GM23338 (cell line): ENCODE results near the gene LIFR. TPM values are rescaled to one million over a fixed set of nuclear protein-coding genes. Genes with fewer than 3 reads are reported as not detected.

Source experiments
- ATAC-seq: fragments of 200-7000 bp; cut with Tn5 transposase; 3 replicates; pipeline ENCODE4 v1.9.1; 2020
- DNase-seq: peaks from one replicate; pipeline ENCODE4 v3.0.0-alpha.2; 2015; ENCODE audit warnings: low spot score
- H2AFZ ChIP-seq: fragments of 200-600 bp; sonication (generic); 2 replicates; pipeline ENCODE4 v1.8.0; 2016; ENCODE audit warnings: antibody characterized with exemption, mild to moderate bottlenecking, moderate library complexity
- H3F3A ChIP-seq: fragments of 200-600 bp; sonication (generic); replicated peaks from 2 replicates; pipeline ENCODE4 v1.8.0; 2017; ENCODE audit warnings: antibody characterized with exemption, mixed run types, low read depth
- H3K27ac ChIP-seq: fragments of 200-600 bp; sonication (generic); 2 replicates; pipeline ENCODE4 v1.6.1; 2016; ENCODE audit warnings: low read depth
- H3K27me3 ChIP-seq: fragments of 200-600 bp; sonication (generic); 2 replicates; pipeline ENCODE4 v1.8.0; 2016; ENCODE audit warnings: mild to moderate bottlenecking, mixed run types, moderate library complexity; ENCODE audit not compliant: insufficient read depth
- H3K36me3 ChIP-seq: fragments of 200-600 bp; sonication (generic); 2 replicates; pipeline ENCODE4 v1.8.0; 2016; ENCODE audit warnings: mild to moderate bottlenecking; ENCODE audit not compliant: insufficient read depth
- H3K4me1 ChIP-seq: fragments of 200-600 bp; sonication (generic); 2 replicates; pipeline ENCODE4 v1.8.0; 2016; ENCODE audit warnings: mild to moderate bottlenecking, moderate library complexity; ENCODE audit not compliant: insufficient read depth
- H3K4me2 ChIP-seq: fragments of 200-600 bp; sonication (generic); 2 replicates; pipeline ENCODE4 v1.7.1; 2017; ENCODE audit warnings: mixed run types
- H3K4me3 ChIP-seq: fragments of 200-600 bp; sonication (generic); 2 replicates; pipeline ENCODE4 v1.6.1; 2016; ENCODE audit warnings: mixed run types
- H3K79me2 ChIP-seq: fragments of 200-600 bp; sonication (generic); replicated peaks from 2 replicates; pipeline ENCODE4 v1.8.0; 2017; ENCODE audit warnings: mild to moderate bottlenecking; ENCODE audit not compliant: insufficient read depth
- H3K9me2 ChIP-seq: fragments of 200-600 bp; sonication (generic); 2 replicates; pipeline ENCODE4 v1.8.0; 2017; ENCODE audit not compliant: insufficient read depth
- H4K20me1 ChIP-seq: fragments of 200-600 bp; sonication (generic); replicated peaks from 2 replicates; pipeline ENCODE4 v1.8.0; 2017; ENCODE audit warnings: mild to moderate bottlenecking; ENCODE audit not compliant: insufficient read depth
- H3K27ac Mint-ChIP-seq: 2 replicates; pipeline ENCODE4 v1.8.0; 2020; ENCODE audit warnings: inconsistent platforms, mild to moderate bottlenecking, moderate library complexity, mixed read lengths
- H3K27me3 Mint-ChIP-seq: 3 replicates; pipeline ENCODE4 v1.8.0; 2022; ENCODE audit warnings: low read depth, mild to moderate bottlenecking, moderate library complexity, mixed read lengths, inconsistent platforms; ENCODE audit not compliant: insufficient read depth, poor library complexity
- H3K36me3 Mint-ChIP-seq: 3 replicates; pipeline ENCODE4 v1.8.0; 2021; ENCODE audit warnings: low read depth, mild to moderate bottlenecking, inconsistent platforms, moderate library complexity, mixed read lengths
- H3K4me1 Mint-ChIP-seq: 3 replicates; pipeline ENCODE4 v1.8.0; 2020; ENCODE audit warnings: mild to moderate bottlenecking, inconsistent platforms, mixed read lengths
- H3K4me3 Mint-ChIP-seq: 3 replicates; pipeline ENCODE4 v1.8.0; 2021; ENCODE audit warnings: moderate library complexity, mild to moderate bottlenecking, inconsistent platforms, mixed read lengths
- H3K9me3 Mint-ChIP-seq: 3 replicates; pipeline ENCODE4 v1.8.0; 2020; ENCODE audit warnings: moderate library complexity, mild to moderate bottlenecking, inconsistent platforms, mixed read lengths
- CREB1 ChIP-seq: fragments of 250-450 bp; sonication (Bioruptor Pico); IDR thresholded peaks from 2 replicates; pipeline ENCODE4 v1.5.0; 2020; ENCODE audit warnings: low read depth, mild to moderate bottlenecking, moderate library complexity
- CTCF ChIP-seq, 2 experiments: fragments of 200-600 bp in 1 of 2; sonication (generic) in 1 of 2; conservative IDR thresholded peaks; 2 replicates each; pipeline versions ENCODE4 v1.5.1 to v1.6.1; 2016 to 2017; ENCODE audit warnings: antibody characterized with exemption in 2 of 2, low read depth in 2 of 2, mild to moderate bottlenecking in 2 of 2, moderate library complexity in 1 of 2
- ETS1 ChIP-seq: IDR thresholded peaks from 2 replicates; pipeline ENCODE4 v1.6.1; 2016; ENCODE audit warnings: antibody characterized with exemption
- EZH2 ChIP-seq: fragments of 200-600 bp; sonication (generic); IDR thresholded peaks from one replicate; pipeline ENCODE4 v1.8.0; 2017; ENCODE audit warnings: antibody characterized with exemption, mild to moderate bottlenecking, low read depth; ENCODE audit not compliant: unreplicated experiment
- JUNB ChIP-seq: IDR thresholded peaks from one replicate; pipeline ENCODE4 v1.6.1; 2016; ENCODE audit warnings: antibody characterized with exemption; ENCODE audit not compliant: unreplicated experiment
- NANOG ChIP-seq: IDR thresholded peaks from 2 replicates; pipeline ENCODE4 v1.6.1; 2016; ENCODE audit warnings: antibody characterized with exemption, borderline replicate concordance
- POLR2AphosphoS5 ChIP-seq: IDR thresholded peaks from 2 replicates; pipeline ENCODE4 v1.6.1; 2016; ENCODE audit warnings: antibody characterized with exemption, low read depth
- STAT1 ChIP-seq: IDR thresholded peaks from one replicate; pipeline ENCODE4 v1.6.1; 2016; ENCODE audit warnings: antibody characterized with exemption; ENCODE audit not compliant: unreplicated experiment
- ZNF114 ChIP-seq: fragments of 250-450 bp; sonication (Bioruptor Pico); IDR thresholded peaks from 2 replicates; pipeline ENCODE4 v1.5.0; 2020; ENCODE audit warnings: mild to moderate bottlenecking, moderate library complexity
- ZNF331 ChIP-seq: fragments of 250-450 bp; sonication (Bioruptor Pico); IDR thresholded peaks from 2 replicates; pipeline ENCODE4 v1.5.0; 2020; ENCODE audit warnings: low read depth, mild to moderate bottlenecking, moderate library complexity
- ZNF462 ChIP-seq: fragments of 250-450 bp; sonication (Bioruptor Pico); IDR thresholded peaks from 2 replicates; pipeline ENCODE4 v1.5.0; 2020; ENCODE audit warnings: mild to moderate bottlenecking, moderate library complexity
- long read RNA-seq: library from polyadenylated mRNA; unstranded; transcript quantifications from one replicate; pipeline ENCODE4 v2.0.0, GENCODE V29; 2020; ENCODE audit not compliant: unreplicated experiment
- polyA plus RNA-seq: library from polyadenylated mRNA; unstranded; fragments of >200 nt; fragmentation: Nextera tagmentation; extraction: Ambion mirVana; gene quantifications from 2 replicates; pipeline ENCODE4 v1.2.1, GENCODE V29; 2016
- total RNA-seq: library from RNA; depleted of rRNA; stranded (reverse); fragments of >200 nt; shearing (Covaris generic); gene quantifications from 2 replicates; pipeline ENCODE4 v1.2.3, GENCODE V29; 2014; rRNA removed

The LIFR gene
- total RNA-seq (20.5 and 25.2 TPM in 2 replicates), polyA plus RNA-seq (10.6 and 11.0 TPM in 2 replicates)
- long read RNA-seq, partial matches to known transcripts, result 1 of 1 reads
- long read RNA-seq, other reads (novel, unspliced or antisense), result 0 of 1 reads

- Mint-ChIP-seq H3K4me3 (peak within 1 kb of the TSS; percentile 96), H3K27ac (peak within 1 kb of the TSS; percentile 90; the same call in 1 of the 2 replicates), H3K27me3 (peaks cover 6% of the 10 kb centered on the region), H3K9me3 (no peaks in the 10 kb centered on the region; the same call in 2 of the 3 replicates), H3K36me3 (peaks cover 3% of the 10 kb centered on the region; the same call in 1 of the 3 replicates), H3K4me1 (peaks cover 30% of the 10 kb centered on the region)
- Histone ChIP-seq H3K4me3 (peak within 1 kb of the TSS; percentile 86), H3K9me2 (no peaks in the 10 kb centered on the region), H3K36me3 (no peaks in the 10 kb centered on the region), H2AFZ (peak within 1 kb of the TSS; percentile 94), H3K27ac (peak within 1 kb of the TSS; percentile 90), H3K4me2 (peak within 1 kb of the TSS; percentile 90), H3F3A (no peaks in the 10 kb centered on the region), H3K27me3 (no peaks in the 10 kb centered on the region), H3K79me2 (peaks cover 35% of the 10 kb centered on the region), H3K4me1 (peaks cover 25% of the 10 kb centered on the region), H4K20me1 (peaks cover 6% of the 10 kb centered on the region; the same call in 1 of the 2 replicates)
- ATAC-seq (peak; percentile 78), DNase-seq (peak; percentile 87)
- TF ChIP-seq POLR2AphosphoS5 (peak; percentile 79), ZNF114 (CRISPR knock-in tag) (no peak), JUNB (no peak)
Measured at GRCh38 chr5:38556599-38557307, at the start of gene LIFR. TSS of gene LIFR (minus strand) at chr5:38556646. CDS start at chr5:38530647, 25,999 bp downstream.

GRCh38 chr5:38605610-38606009 lies 49.2 kb upstream of the LIFR start:
- H4K20me1 ChIP-seq, result no peaks in the 10 kb centered on the region
- DNase-seq (no peak), ATAC-seq (no peak)
- no peak overlapping the region for H3K4me2 ChIP-seq
- peaks cover 28% of the 10 kb centered on the region for H3K4me1 Mint-ChIP-seq
- no peak overlapping the region for H3K4me3 Mint-ChIP-seq
- no peaks in the 10 kb centered on the region for H3K79me2 ChIP-seq
- H3K36me3 ChIP-seq, result no peaks in the 10 kb centered on the region
- no peak overlapping the region for H3K4me3 ChIP-seq
- H3K27me3 ChIP-seq, result no peaks in the 10 kb centered on the region
- no peaks in the 10 kb centered on the region for H3K36me3 Mint-ChIP-seq
- H3K9me3 Mint-ChIP-seq, result no peaks in the 10 kb centered on the region
- no peaks in the 10 kb centered on the region for H3F3A ChIP-seq
- no peak for TF ChIP-seq ZNF462 (CRISPR knock-in tag)
- TF ChIP-seq ETS1, result no peak
- TF ChIP-seq EZH2, result no peak
- TF ChIP-seq ZNF331, result no peak
- no peak for TF ChIP-seq JUNB
- no peak for TF ChIP-seq CTCF (conservative IDR thresholded peaks at IDR 0.05; ENCODE audit: low read depth in 2 of 2)
- TF ChIP-seq CREB1, result no peak
- TF ChIP-seq NANOG, result no peak
- no peak for TF ChIP-seq STAT1
- TF ChIP-seq ZNF114 (CRISPR knock-in tag), result no peak
- H2AFZ ChIP-seq, result peak overlapping the region; percentile 83; the same call in 1 of the 2 replicates
- peak overlapping the region; percentile 21; the same call in 1 of the 2 replicates for H3K27ac Mint-ChIP-seq
- peaks cover 2% of the 10 kb centered on the region for H3K27me3 Mint-ChIP-seq
- H3K27ac ChIP-seq, result no peak overlapping the region
- peaks cover 18% of the 10 kb centered on the region for H3K9me2 ChIP-seq
- H3K4me1 ChIP-seq, result peaks cover 14% of the 10 kb centered on the region; the same call in 1 of the 2 replicates
